Stimulated activated CD4-positive, alpha-beta T cell treated with anti-CD3 and anti-CD28 coated beads, Interleukin-15, amount 100 ng/mL, for 48 hours (primary cell): ENCODE data around the gene DHRS11.

Source experiments
- DNase-seq, 2 donors: peaks; one replicate each; pipeline ENCODE4 v3.0.0-alpha.2; 2020; ENCODE audit warnings: low read depth in 2 of 2

Gene DHRS11

GRCh38 chr17:36614081-36614480 is 22.4 kb downstream of the DHRS11 start:
- DNase-seq = no peak

- no peak for DNase-seq
These were observed 23.3 kb downstream of the DHRS11 start for GRCh38 chr17:36614933-36615332.

DNA sequence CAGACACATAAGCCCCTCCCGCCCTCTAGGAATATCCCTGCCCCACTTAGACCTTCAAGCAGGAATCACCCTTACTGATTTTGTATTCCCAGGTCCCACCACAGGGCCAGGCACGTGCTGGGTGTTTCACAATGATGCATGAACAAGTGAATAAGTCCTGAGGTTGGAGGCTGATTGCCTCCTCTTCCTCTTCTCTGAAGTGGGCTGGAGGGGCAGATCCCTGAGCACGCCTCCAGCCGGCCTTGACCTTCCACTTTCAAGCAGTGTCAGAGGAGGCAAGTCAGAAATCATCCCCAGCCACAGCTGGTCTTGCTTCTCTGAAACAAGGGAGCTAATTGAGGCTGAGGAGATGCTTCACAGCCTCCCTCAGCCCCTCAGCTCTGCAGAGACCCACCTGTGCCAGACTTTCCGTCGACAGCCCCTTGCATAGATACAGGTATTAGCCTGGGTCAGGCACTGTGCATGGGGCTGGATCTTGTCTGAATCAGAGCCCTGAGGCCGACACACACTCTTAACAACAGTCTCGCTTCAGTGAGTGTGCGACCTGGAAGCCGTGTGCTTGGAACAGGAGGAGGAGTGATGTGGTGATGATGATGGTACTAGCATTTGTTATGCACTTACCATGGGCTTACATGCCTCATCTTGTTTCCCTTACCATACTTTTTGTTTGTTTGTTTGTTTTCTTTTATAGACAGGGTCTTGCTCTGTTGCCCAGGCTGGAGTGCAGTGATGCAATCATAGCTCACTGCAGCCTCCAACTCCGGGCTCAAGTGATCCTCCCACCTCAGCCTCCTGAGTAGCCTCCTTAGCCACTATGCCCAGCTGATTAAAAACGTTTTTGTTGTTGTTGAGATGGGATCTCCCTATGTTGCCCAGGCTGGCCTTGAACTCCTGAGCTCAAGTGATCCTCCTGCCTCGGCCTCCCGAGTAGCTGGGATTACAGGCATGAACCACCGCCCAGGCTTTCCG is 24.7 kb downstream of the DHRS11 start:
- no peak for DNase-seq

DNA sequence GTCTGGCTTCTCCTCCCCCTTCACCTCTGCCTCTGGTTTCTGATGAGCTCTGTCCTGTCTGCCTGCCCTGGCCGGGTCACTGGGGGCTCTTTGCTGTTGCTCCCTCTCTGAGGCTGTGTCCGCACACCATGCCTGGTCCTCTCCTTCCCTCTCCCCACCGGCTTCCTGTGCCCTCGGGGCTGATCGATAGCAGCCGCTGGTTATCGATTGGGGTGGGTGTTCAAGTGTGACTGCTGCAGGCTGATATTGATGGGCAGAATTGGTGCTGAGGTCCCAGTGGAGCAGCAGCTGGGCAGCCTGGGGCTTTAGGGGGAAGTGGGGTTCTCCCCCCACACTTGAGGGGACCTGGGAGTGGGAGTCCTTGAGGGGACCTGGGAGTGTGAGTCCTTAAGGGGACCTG is 26.1 kb downstream of the DHRS11 start:
- no peak for DNase-seq

GRCh38 chr17:36623281-36623680 is 31.6 kb downstream of the DHRS11 start:
- DNase-seq = no peak

DNA sequence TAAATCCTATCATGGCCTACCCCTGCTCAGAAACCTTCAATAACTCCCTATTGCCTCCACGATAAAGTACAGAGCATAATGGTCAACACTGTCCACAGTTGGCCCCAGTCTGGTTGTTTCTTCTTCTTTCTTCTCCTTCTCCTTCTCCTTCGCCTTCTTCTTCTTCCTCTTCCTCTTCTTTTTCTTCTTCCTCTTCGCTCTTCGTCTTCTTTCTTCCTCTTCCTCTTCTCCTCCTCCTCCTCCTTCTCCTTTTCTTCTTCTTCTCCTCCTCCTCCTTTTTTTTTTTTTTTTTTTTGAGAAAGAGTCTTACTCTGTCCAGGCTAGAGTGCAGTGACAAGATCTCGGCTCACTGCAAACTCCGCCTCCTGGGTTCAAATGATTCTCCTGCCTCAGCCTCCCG is 33.5 kb downstream of the DHRS11 start:
- no peak for DNase-seq

DNA sequence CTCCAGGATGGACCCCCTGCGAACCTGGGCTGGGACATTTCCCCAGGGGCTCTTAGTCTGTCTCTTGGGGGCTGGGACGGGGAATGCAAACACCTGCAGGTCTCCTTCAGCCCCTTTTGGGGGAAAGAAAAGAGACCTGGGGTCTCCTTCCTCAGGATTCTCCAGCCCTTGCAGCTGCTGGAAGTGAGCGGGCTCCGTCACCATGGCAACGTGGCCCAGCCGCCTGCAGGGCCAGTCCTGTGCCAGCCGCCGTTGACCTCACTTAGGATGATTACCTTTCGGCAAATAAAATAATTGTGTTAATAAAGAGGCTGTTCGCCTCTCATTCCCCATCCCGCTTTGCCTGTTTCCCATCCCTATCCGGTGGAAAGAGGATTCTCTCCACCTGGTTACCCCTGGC is 35.4 kb downstream of the DHRS11 start:
- no peak for DNase-seq

- no peak for DNase-seq
These were observed 36.9 kb downstream of the DHRS11 start for GRCh38 chr17:36628576-36628975.

- DNase-seq = peak; percentile 48 to 74
These were observed 37.7 kb downstream of the DHRS11 start for GRCh38 chr17:36629252-36629847.

- DNase-seq = no peak
These were observed 38.4 kb downstream of the DHRS11 start for GRCh38 chr17:36629970-36630502.

- no peak for DNase-seq
These were observed 39.3 kb downstream of the DHRS11 start for GRCh38 chr17:36631022-36631421.

DNA sequence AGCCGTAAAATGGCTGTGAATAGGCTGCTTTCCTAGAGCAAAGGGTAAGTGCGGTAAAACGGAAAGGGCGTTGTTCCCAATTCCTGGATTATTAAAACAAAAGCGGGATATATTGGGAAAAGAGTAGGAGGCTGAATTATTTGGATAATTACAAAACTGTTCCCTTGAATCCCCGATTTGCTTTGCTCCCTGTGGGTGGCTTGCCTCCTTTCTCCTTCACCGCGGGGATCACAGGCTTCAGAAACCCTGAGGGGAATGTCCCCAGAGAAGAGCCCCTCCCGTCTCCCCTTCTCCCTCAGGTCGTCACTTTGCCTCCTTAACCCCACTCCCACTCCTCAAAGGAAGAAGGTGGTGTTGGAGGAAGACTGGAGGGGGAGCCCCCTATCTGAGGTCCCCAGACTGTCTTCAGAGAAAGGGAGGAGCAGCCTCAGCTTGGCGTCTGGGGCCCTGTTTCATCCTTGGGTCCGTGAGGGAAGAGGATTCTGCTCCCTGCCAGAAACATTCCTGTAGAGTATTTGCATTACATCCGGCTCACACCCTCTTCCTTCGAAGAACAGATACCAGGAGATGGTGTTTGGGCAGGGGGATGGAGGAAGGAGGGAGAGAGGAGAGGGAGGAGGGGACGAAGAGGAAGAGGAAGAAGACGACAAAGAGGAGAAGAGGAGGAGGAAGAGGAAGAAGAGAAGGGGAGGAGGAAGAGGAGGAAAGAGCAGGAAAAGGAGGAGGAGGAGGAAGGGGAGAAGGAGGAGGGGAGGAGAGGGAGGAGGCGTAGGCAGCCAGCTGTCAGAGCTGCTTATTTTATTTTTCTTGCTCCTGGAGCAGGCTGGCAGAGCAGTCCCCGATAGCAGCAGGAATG is 41.5 kb downstream of the DHRS11 start:
- DNase-seq = no peak

DNA sequence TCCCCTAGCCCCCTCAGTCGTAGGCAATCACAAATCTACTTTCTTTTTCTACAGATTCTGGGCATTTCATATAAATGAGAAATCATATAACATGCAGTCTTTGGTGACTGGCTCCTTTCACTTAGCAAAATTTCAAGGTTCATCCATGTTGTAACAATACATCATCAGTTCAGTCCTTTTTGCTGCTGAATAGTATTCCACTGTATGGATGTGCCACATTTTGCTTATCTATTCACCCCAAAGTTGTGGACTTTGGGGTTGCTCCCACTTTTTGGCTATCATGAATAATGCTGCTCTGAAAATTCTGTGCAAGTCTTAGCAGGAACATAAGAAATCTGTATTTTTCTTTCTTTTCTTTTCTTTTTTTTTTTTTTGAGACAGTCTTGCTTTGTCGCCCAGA is 48.7 kb downstream of the DHRS11 start:
- no peak for DNase-seq

- no peak for DNase-seq
These were observed 49.2 kb downstream of the DHRS11 start for GRCh38 chr17:36640836-36641235.

DNA sequence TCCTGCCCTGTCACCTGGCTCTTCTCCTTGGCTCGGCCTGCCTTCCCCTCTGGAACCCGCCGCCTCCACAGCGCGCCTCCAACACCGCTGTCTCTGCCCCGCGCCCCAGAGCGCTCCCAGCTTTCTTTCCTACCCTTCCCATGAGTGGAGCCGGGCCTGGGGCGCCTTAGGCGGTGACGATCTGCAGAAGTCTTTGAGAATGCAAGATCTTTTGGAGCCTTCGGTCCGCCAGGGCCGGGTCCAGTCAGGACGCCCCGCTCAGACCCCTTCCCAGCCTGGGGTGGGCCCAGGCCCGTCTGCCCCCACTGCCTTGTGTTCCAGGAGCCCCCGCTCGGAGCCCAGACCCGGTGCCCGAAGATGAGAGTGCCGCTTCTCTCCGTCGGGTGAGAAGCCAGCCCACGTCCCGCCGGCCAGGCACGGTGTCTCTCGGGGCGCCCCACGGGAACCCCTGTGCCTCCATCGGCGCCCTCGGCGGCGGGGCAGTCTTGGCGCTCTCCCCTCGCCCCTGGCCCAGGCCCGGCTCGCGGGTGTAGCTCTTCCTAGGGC is 49.7 kb downstream of the DHRS11 start:
- no peak for DNase-seq

- DNase-seq = no peak
These were observed 50.5 kb downstream of the DHRS11 start for GRCh38 chr17:36641877-36642845.

DNA sequence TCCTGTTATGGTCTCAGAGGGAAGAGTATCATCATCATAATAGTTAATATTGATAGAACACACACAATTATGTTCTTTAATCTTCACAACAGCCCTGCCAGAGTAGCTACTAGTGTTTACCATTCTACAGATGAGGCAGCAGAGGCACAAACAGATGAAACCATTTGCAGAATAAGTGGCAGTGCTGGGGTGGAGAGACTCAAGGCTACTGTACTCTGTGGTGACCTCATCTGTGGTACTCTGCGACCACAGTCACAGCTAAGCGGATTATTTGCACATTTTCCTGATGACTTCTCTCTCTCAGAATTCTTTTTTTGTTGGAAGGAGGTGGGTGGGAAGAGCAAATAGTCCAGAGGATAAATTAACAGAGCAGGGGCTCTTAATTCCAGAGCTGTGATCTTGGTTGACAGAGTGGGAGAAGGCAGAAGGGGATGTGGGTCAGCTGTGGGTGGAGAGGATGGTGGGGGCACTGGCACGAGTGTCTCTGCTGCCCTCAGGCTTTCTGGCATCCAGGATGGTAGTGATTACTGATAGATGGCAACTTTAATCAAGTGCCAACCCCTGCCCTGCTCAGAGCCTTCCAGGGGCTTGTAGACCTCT is 51.5 kb downstream of the DHRS11 start:
- no peak for DNase-seq

GRCh38 chr17:36645422-36645821 is 53.7 kb downstream of the DHRS11 start:
- DNase-seq = no peak

GRCh38 chr17:36647636-36648035 is 56.0 kb downstream of the DHRS11 start:
- DNase-seq = no peak
